ENCODE data around the gene INCA1. TPM values are rescaled to one million over a fixed set of nuclear protein-coding genes. Genes with fewer than 3 reads are reported as not detected.

The INCA1 gene
- total RNA-seq, 1 donor from 2014 or later: 1.7 TPM

DNA sequence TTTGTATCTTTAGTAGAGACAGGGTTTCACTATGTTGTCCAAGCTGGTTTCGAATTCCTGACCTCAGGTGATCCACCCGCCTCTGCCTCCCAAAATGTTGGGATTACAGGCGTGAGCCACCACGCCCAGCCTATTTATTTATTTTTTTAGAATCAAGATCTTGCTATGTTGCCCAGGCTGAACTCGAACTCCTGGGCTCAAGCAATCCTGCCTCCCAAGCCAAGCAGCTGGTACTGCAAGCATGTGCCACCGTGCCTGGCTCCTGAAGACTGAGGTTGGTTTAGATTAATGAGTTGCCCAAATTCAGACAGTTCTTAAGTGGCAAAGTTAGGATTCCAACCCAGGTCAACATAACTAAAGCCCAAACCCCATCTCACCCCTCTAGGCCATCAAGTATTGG lies 30.0 kb upstream of the INCA1 start:
- H3K27me3 ChIP-seq: no peaks in the 10 kb centered on the region
- no peak overlapping the region for H3K27ac ChIP-seq
- no peaks in the 10 kb centered on the region for H3K9me3 ChIP-seq
- H3K36me3 ChIP-seq: peaks cover 0 to 18% of the 10 kb centered on the region in 2 donors
- DNase-seq (ENCODE audit: extremely low spot score in 2 of 2): no peak
- intact Hi-C loops (cut with DNase I): no loop called here
- no peak overlapping the region for H3K4me3 ChIP-seq
- TF ChIP-seq CTCF (IDR thresholded peaks at IDR 0.05) (no peak), POLR2AphosphoS5 (IDR thresholded peaks at IDR 0.05; ENCODE audit: insufficient read depth in 1 of 2, low read depth in 1 of 2) (no peak), POLR2A (IDR thresholded peaks at IDR 0.05) (no peak)
- peaks cover 8% of the 10 kb centered on the region for H3K4me1 ChIP-seq

- no peaks in the 10 kb centered on the region for H3K27me3 ChIP-seq
- no peak for DNase-seq (ENCODE audit: extremely low spot score in 2 of 2)
- H3K36me3 ChIP-seq: peaks cover 0 to 44% of the 10 kb centered on the region in 2 donors
- TF ChIP-seq CTCF (IDR thresholded peaks at IDR 0.05) (no peak), POLR2AphosphoS5 (IDR thresholded peaks at IDR 0.05; ENCODE audit: insufficient read depth in 1 of 2, low read depth in 1 of 2) (no peak), POLR2A (IDR thresholded peaks at IDR 0.05) (no peak)
- no peak overlapping the region for H3K4me3 ChIP-seq
- H3K9me3 ChIP-seq: no peaks in the 10 kb centered on the region
- H3K27ac ChIP-seq: no peak overlapping the region
- intact Hi-C loops (cut with DNase I): no loop called here
- no peaks in the 10 kb centered on the region for H3K4me1 ChIP-seq
Observed at GRCh38 chr17:5024604-5025003, 27.3 kb upstream of the INCA1 start.

DNA sequence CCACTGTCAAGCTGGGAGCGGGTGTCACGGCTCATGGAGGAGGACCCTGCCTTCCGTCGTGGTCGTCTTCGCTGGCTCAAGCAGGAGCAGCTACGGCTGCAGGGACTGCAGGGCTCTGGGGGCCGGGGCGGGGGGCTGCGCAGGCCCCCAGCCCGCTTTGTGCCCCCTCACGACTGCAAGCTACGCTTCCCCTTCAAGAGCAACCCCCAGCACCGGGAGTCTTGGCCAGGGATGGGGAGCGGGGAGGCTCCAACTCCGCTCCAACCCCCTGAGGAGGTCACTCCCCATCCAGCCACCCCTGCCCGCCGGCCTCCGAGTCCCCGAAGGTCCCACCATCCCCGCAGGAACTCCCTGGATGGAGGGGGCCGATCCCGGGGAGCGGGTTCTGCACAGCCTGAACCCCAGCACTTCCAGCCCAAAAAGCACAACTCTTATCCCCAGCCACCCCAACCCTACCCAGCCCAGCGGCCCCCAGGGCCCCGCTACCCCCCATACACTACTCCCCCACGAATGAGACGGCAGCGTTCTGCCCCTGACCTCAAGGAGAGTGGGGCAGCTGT lies 26.3 kb upstream of the INCA1 start:
- TF ChIP-seq POLR2A (IDR thresholded peaks at IDR 0.05) (no peak), CTCF (IDR thresholded peaks at IDR 0.05) (no peak), POLR2AphosphoS5 (IDR thresholded peaks at IDR 0.05; ENCODE audit: insufficient read depth in 1 of 2, low read depth in 1 of 2) (no peak)
- Histone ChIP-seq H3K9me3 (no peaks in the 10 kb centered on the region), H3K27me3 (no peaks in the 10 kb centered on the region), H3K36me3 (peaks cover 0 to 53% of the 10 kb centered on the region in 2 donors), H3K4me1 (no peaks in the 10 kb centered on the region), H3K4me3 (no peak overlapping the region), H3K27ac (no peak overlapping the region)
- no peak for DNase-seq (ENCODE audit: extremely low spot score in 2 of 2)
- intact Hi-C loops (cut with DNase I): no loop called here

DNA sequence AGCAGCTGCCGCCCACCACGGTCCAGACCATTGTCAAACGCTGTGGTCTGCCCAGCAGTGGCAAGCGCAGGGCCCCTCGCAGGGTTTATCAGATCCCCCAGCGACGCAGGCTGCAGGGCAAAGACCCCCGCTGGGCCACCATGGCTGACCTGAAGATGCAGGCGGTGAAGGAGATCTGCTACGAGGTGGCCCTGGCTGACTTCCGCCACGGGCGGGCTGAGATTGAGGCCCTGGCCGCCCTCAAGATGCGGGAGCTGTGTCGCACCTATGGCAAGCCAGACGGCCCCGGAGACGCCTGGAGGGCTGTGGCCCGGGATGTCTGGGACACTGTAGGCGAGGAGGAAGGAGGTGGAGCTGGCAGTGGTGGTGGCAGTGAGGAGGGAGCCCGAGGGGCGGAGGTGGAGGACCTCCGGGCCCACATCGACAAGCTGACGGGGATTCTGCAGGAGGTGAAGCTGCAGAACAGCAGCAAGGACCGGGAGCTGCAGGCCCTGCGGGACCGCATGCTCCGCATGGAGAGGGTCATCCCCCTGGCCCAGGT lies 24.9 kb upstream of the INCA1 start:
- no peaks in the 10 kb centered on the region for H3K27me3 ChIP-seq
- peaks cover 3 to 53% of the 10 kb centered on the region in 2 donors for H3K36me3 ChIP-seq
- no peak overlapping the region for H3K4me3 ChIP-seq
- H3K27ac ChIP-seq: no peak overlapping the region
- H3K9me3 ChIP-seq: no peaks in the 10 kb centered on the region
- no peaks in the 10 kb centered on the region for H3K4me1 ChIP-seq
- intact Hi-C loops (cut with DNase I): no loop called here
- no peak for TF ChIP-seq POLR2AphosphoS5 (IDR thresholded peaks at IDR 0.05; ENCODE audit: insufficient read depth in 1 of 2, low read depth in 1 of 2)
- no peak for TF ChIP-seq POLR2A (IDR thresholded peaks at IDR 0.05)
- no peak for TF ChIP-seq CTCF (IDR thresholded peaks at IDR 0.05)
- DNase-seq (ENCODE audit: extremely low spot score in 2 of 2): peak in 1 of 2 donors; percentile 71

GRCh38 chr17:5020502-5021023 lies 23.2 kb upstream of the INCA1 start:
- no peak for DNase-seq (ENCODE audit: extremely low spot score in 2 of 2)
- Histone ChIP-seq H3K36me3 (peaks cover 3 to 66% of the 10 kb centered on the region in 2 donors), H3K4me1 (no peaks in the 10 kb centered on the region), H3K27ac (no peak overlapping the region), H3K27me3 (no peaks in the 10 kb centered on the region), H3K9me3 (no peaks in the 10 kb centered on the region), H3K4me3 (no peak overlapping the region)
- intact Hi-C loops (cut with DNase I): no loop called here
- TF ChIP-seq POLR2A (IDR thresholded peaks at IDR 0.05) (no peak), POLR2AphosphoS5 (IDR thresholded peaks at IDR 0.05; ENCODE audit: insufficient read depth in 1 of 2, low read depth in 1 of 2) (no peak), CTCF (IDR thresholded peaks at IDR 0.05) (no peak)
